NB4 (cell line): ENCODE data around the gene TAS2R40.

ENCODE experiments used
- MYC ChIP-seq: IDR thresholded peaks from 2 replicates; pipeline ENCODE4 v1.6.1; 2011; ENCODE audit warnings: low read depth, low read length
- POLR2A ChIP-seq: IDR thresholded peaks from 2 replicates; pipeline ENCODE4 v1.6.1; 2011; ENCODE audit warnings: mild to moderate bottlenecking; ENCODE audit not compliant: insufficient read length; ENCODE audit errors: extremely low read depth
- TF ChIP-seq, protein P1 (sequence below): IDR thresholded peaks from one replicate; pipeline ENCODE4 v1.5.1; 2012; ENCODE audit warnings: low read depth, low read length

DNA sequence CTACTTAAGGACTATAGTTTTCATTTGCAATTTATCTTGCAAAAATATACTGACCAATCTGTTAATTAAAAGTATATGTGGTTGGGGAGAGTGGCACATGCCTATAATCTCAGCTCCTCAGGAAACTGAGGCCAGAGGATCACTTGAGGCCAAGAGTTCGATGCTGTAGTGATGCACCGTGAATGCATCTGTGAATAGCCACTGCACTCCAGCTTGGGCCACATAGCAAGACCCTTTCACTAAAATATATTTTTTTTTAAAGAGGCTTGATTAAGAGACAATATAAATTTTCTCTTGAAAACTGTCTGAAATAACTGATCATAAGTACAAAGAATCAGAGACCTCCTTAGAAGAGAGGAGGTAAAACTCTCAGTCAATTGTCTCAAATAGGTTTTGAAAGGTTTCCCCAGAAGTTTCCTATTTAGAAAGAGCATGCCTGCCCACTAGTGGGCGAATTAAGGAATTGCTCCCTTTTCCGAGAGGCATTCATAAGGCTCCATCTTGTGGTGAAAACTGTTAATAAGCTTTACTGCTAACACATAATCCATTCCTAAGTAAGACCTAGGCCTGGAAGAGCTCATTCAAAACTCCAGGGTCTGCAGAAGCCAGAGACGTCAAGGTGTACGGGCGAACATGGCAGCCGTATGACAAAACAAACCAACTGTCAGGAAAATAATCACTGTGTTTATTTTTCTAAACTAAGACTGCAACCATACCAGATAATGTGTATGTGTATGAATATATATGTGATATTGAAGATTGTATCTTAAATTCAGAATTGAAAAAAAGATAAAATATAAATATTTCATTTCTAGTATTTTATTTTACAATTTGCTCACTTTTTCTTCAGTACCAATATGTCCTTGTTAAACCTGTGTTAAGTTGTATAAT lies 6.8 kb upstream of the TAS2R40 start:
- TF ChIP-seq POLR2A (no peak), MYC (peak; percentile 12; the same call in 1 of the 2 replicates)
- TF ChIP-seq, protein P1, sequence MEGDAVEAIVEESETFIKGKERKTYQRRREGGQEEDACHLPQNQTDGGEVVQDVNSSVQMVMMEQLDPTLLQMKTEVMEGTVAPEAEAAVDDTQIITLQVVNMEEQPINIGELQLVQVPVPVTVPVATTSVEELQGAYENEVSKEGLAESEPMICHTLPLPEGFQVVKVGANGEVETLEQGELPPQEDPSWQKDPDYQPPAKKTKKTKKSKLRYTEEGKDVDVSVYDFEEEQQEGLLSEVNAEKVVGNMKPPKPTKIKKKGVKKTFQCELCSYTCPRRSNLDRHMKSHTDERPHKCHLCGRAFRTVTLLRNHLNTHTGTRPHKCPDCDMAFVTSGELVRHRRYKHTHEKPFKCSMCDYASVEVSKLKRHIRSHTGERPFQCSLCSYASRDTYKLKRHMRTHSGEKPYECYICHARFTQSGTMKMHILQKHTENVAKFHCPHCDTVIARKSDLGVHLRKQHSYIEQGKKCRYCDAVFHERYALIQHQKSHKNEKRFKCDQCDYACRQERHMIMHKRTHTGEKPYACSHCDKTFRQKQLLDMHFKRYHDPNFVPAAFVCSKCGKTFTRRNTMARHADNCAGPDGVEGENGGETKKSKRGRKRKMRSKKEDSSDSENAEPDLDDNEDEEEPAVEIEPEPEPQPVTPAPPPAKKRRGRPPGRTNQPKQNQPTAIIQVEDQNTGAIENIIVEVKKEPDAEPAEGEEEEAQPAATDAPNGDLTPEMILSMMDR, result peak; percentile 100
